ENCODE results near the gene SWAP70.

- TF ChIP-seq TBP (optimal IDR thresholded peaks at IDR 0.05; ENCODE audit: low read depth, low read length) (no peak), MAZ (CRISPR knock-in tag; conservative IDR thresholded peaks at IDR 0.05 in 1 of 2, IDR thresholded peaks at IDR 0.05 in 1 of 2) (no peak)
- TF ChIP-seq, protein P1, sequence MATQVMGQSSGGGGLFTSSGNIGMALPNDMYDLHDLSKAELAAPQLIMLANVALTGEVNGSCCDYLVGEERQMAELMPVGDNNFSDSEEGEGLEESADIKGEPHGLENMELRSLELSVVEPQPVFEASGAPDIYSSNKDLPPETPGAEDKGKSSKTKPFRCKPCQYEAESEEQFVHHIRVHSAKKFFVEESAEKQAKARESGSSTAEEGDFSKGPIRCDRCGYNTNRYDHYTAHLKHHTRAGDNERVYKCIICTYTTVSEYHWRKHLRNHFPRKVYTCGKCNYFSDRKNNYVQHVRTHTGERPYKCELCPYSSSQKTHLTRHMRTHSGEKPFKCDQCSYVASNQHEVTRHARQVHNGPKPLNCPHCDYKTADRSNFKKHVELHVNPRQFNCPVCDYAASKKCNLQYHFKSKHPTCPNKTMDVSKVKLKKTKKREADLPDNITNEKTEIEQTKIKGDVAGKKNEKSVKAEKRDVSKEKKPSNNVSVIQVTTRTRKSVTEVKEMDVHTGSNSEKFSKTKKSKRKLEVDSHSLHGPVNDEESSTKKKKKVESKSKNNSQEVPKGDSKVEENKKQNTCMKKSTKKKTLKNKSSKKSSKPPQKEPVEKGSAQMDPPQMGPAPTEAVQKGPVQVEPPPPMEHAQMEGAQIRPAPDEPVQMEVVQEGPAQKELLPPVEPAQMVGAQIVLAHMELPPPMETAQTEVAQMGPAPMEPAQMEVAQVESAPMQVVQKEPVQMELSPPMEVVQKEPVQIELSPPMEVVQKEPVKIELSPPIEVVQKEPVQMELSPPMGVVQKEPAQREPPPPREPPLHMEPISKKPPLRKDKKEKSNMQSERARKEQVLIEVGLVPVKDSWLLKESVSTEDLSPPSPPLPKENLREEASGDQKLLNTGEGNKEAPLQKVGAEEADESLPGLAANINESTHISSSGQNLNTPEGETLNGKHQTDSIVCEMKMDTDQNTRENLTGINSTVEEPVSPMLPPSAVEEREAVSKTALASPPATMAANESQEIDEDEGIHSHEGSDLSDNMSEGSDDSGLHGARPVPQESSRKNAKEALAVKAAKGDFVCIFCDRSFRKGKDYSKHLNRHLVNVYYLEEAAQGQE (IDR thresholded peaks at IDR 0.05; ENCODE audit: borderline replicate concordance): no peak
- TF ChIP-seq, protein P1 (CRISPR knock-in tag; IDR thresholded peaks at IDR 0.05; ENCODE audit: low read depth): no peak
Observed at GRCh38 chr11:9646324-9646723, 17.6 kb upstream of the SWAP70 start.

Data from K562 (cell line).